Heart left ventricle (tissue), 16 donors: ENCODE data around the gene KHK. TPM values are rescaled to one million over a fixed set of nuclear protein-coding genes. Genes with fewer than 3 reads are reported as not detected.

Experiments
- ATAC-seq, 4 donors: fragments of 200-7000 bp; cut with Tn5 transposase; one replicate each; pipeline ENCODE4 v1.9.1; 2020 to 2022; ENCODE audit warnings: moderate library complexity in 4 of 4, mild to moderate bottlenecking in 3 of 4, moderate number of reproducible peaks in 1 of 4
- DNase-seq, 5 donors: peaks; one replicate each; pipeline ENCODE4 v3.0.0-alpha.2; 2020
- H3K27ac ChIP-seq, 12 donors: fragments of 200-600 bp; sonication (generic) in 4 of 12; one replicate each; pipeline versions ENCODE4 v1.5.0 to v1.8.0; 2016 to 2022; ENCODE audit warnings: mild to moderate bottlenecking in 2 of 12
- H3K27me3 ChIP-seq, 9 donors: fragments of 200-600 bp; sonication (generic) in 2 of 9; one replicate each; pipeline versions ENCODE4 v1.5.1 to v1.8.0; 2016 to 2022; ENCODE audit warnings: mild to moderate bottlenecking in 3 of 9
- H3K36me3 ChIP-seq, 9 donors: fragments of 200-600 bp; sonication (generic) in 2 of 9; one replicate each; pipeline versions ENCODE4 v1.5.0 to v1.8.0; 2018 to 2022; ENCODE audit warnings: mild to moderate bottlenecking in 2 of 9
- H3K4me1 ChIP-seq, 12 donors: fragments of 200-600 bp; sonication (generic) in 4 of 12; one replicate each; pipeline versions ENCODE4 v1.5.0 to v1.8.0; 2016 to 2022; ENCODE audit warnings: mild to moderate bottlenecking in 3 of 12
- H3K4me3 ChIP-seq, 12 donors: fragments of 200-600 bp; sonication (generic) in 4 of 12; one replicate each; pipeline versions ENCODE4 v1.5.0 to v1.8.0; 2017 to 2022; ENCODE audit warnings: mild to moderate bottlenecking in 9 of 12, moderate library complexity in 4 of 12
- H3K9me3 ChIP-seq, 12 donors: fragments of 200-600 bp; sonication (generic) in 4 of 12; one replicate each; pipeline versions ENCODE4 v1.5.0 to v1.8.0; 2016 to 2022; ENCODE audit warnings: mild to moderate bottlenecking in 1 of 12
- CTCF ChIP-seq, 12 donors: fragments of 200-600 bp; sonication (generic) in 4 of 12; IDR thresholded peaks; one replicate each; pipeline versions ENCODE4 v1.5.0 to v1.8.0; 2018 to 2022; ENCODE audit warnings: antibody characterized with exemption in 12 of 12, mild to moderate bottlenecking in 5 of 12
- POLR2A ChIP-seq, 2 donors: fragments of 450-650 bp; IDR thresholded peaks; one replicate each; pipeline ENCODE4 v1.6.1; 2017; ENCODE audit warnings: antibody characterized with exemption in 2 of 2, mild to moderate bottlenecking in 2 of 2, moderate library complexity in 2 of 2
- WGBS, 4 donors: extraction: QIAGEN DNeasy Blood & Tissue Kit in 2 of 4; methylation state at CpG; one replicate each; pipeline versions ENCODE4 v1.1.5 to v1.1.7; 2013 to 2018; 5-methylcytosine and 5-hydroxymethylcytosine counted together
- intact Hi-C, 10 donors: fragments of 100-400 bp; cut with DNase I; formaldehyde crosslinking; loops; one replicate each; pipeline versions ENCODE4 v1.11.1 to v1.14.2; 2022
- polyA plus RNA-seq, 2 donors: library from polyadenylated mRNA; stranded (reverse); fragments of 200-250 nt; gene quantifications; one replicate each; pipeline ENCODE4 v1.2.3, GENCODE V29; 2013
- total RNA-seq, 9 donors: library from RNA; depleted of rRNA in 2 of 9; stranded (reverse); fragments of >200 nt in 2 of 9; fragmentation: NEBNext Ultra II Directional in 3 of 9; extraction: Animal tissue kit (Norgen Biotek cat#: 25700) in 3 of 9; gene quantifications; one replicate each; pipeline versions ENCODE4 v1.1.0 to v1.2.4, GENCODE V29; 2016 to 2023
- donor health status: ischemic (EF 13 %, LVEDD 7.1; RV severe dilation, severe dysfunction).
- donor health status: healthy with polysubstance abuse.
- donor health status: DM: no; HTN: yes; CAD: no.
- donor health status: DM: no; HTN: no; CAD: no.
- donor health status: ischemic (EF 25% LVEDD 6.9; RV normal size, moderate dysfunction).
- donor health status: ischemic (EF 25% LVEDD 5.7; RV mildly dilated, moderate dysfunction).
- donor health status: healthy.
- donor health status: DM: yes; HTN: yes; CAD: no.
- donor health status: ischemic (EF 35%, LVEDD 5.7; RV mildly dilated, moderate dysfunction).
- donor health status: nonischemic (EF 11% LVEDD 7.7; RV severe dilation, severe dysfunction).
- donor health status: DM: yes; HTN: yes; CAD: no.
- donor health status: PGD.
- donor health status: ischemic (EF 29% LVEDD 5.4; RV normal size, mild dysfunction).
- donor health status: nonischemic (EF 23%, LVEDD 6.1; RV moderate dilation, normal function).

The KHK gene
- total and polyA plus RNA-seq, 11 donors = 0.89 to 3.9 (median 1.8) TPM

GRCh38 chr2:27078267-27079194 lies 8.0 kb upstream of the KHK start, which contains the start of gene EMILIN1:
TSS of gene EMILIN1 (plus strand) at chr2:27078615. CDS start at chr2:27079066, 451 bp downstream.
- intact Hi-C loops = no loop called here
- WGBS, 4 donors = 44 to 49% (median 48%) methylated on average over 32 to 41 of the region's 41 CpGs
- H3K4me3 ChIP-seq = peak within 1 kb of the TSS; percentile 41 to 74 (median 54)
- peaks cover 0 to 3% (median 0%) of the 10 kb centered on the region in 9 donors for H3K36me3 ChIP-seq
- H3K9me3 ChIP-seq = no peaks in the 10 kb centered on the region
- peak within 1 kb of the TSS; percentile 69 to 97 (median 86) for H3K27ac ChIP-seq
- peak; percentile 86 to 92 (median 88) for DNase-seq
- TF ChIP-seq POLR2A (IDR thresholded peaks at IDR 0.05) (peak in 1 of 2 donors; percentile 54), CTCF (IDR thresholded peaks at IDR 0.05) (no peak)
- H3K27me3 ChIP-seq = no peaks in the 10 kb centered on the region
- peaks cover 0 to 72% (median 39%) of the 10 kb centered on the region in 12 donors for H3K4me1 ChIP-seq
- ATAC-seq = peak; percentile 53 to 70 (median 61)

DNA sequence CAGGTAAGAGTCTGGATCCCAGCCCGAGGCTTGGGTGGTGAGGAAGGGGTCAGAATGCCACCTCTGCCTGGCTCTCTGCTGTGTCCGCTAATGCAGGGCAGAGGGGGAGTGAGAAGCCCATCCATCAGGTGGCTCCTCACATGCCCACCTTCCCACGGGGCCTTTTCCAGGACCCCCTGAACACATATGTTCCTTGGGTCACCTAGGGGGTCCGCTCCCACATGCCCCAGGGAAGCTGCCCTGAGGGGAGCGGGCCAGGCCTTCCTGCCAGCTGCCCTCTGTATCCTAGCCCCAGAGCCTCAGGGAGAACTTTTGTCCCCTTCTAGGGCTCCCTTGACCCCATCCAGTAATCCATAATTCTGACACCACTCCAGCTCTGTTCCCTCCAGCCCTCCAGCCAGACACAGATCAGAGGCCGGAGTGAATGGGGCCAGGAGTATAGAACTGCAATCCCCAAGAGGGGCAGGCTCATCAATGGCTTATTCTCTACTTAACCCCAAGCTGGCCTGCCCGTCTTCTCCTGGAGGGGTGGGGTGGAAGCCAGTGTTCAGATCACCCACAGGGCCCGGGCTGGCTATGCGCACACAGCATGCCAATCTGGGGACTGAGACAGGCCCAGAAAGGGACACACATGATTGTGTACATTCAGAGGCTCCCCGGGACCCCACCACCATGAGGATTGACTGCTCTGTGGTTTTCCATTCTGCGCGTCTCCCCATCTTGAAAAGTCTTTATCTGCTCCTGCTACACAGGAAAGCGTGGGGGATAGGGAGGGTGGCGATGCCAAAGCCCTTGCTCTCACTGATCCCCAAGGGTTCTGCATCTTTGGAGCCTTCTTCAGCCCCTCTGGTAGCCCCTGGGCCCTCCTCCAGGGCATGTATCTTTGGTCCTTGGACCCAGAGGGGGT lies 7.1 kb upstream of the KHK start:
- Histone ChIP-seq H3K4me1 (peaks cover 0 to 65% (median 31%) of the 10 kb centered on the region in 12 donors), H3K27me3 (no peaks in the 10 kb centered on the region), H3K9me3 (no peaks in the 10 kb centered on the region), H3K27ac (peak overlapping the region; percentile 69 to 97 (median 86)), H3K36me3 (peaks cover 0 to 3% (median 0%) of the 10 kb centered on the region in 9 donors), H3K4me3 (peak overlapping the region; percentile 41 to 74 (median 54))
- ATAC-seq (no peak), DNase-seq (peak in 1 of 5 donors; percentile 37)
- TF ChIP-seq POLR2A (IDR thresholded peaks at IDR 0.05) = no peak
- no peak for TF ChIP-seq CTCF (IDR thresholded peaks at IDR 0.05)
- intact Hi-C loops = loop anchor here in 7 of 10 donors (2.0 to 10.0 kb wide), 4 partner anchors 29 to 117 kb away; partner anchors contain the start of genes TMEM214 (in 6 of the 7) and AGBL5 (in 2 of the 7)
- 60 to 81% (median 69%) methylated on average over 10 to 14 of the region's 14 CpGs for WGBS, 4 donors

DNA sequence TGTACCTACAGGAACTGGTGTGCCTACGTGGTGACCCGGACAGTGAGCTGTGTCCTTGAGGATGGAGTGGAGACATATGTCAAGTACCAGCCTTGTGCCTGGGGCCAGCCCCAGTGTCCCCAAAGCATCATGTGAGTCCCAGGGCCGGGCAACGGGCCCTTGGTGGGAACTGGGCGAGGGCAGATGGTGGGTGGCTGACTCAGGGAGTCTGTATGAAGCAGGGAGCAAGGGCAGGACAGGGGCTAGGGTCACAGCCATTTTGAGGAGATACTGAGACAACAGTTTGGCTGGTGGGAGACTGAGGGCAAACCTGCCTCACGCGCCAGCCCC lies 6.5 kb upstream of the KHK start:
- peaks cover 0 to 65% (median 27%) of the 10 kb centered on the region in 12 donors for H3K4me1 ChIP-seq
- peak overlapping the region in 11 of 12 donors; percentile 61 to 97 (median 87) for H3K27ac ChIP-seq
- no peak for ATAC-seq
- H3K27me3 ChIP-seq = no peaks in the 10 kb centered on the region
- no peaks in the 10 kb centered on the region for H3K9me3 ChIP-seq
- no peak for DNase-seq
- 78 to 88% (median 83%) methylated on average over 7 of the region's 7 CpGs for WGBS, 4 donors
- TF ChIP-seq CTCF (IDR thresholded peaks at IDR 0.05) (no peak), POLR2A (IDR thresholded peaks at IDR 0.05) (no peak)
- H3K36me3 ChIP-seq = peaks cover 0 to 3% (median 0%) of the 10 kb centered on the region in 9 donors
- intact Hi-C loops = loop anchor here in 7 of 10 donors (2.0 to 10.0 kb wide), 4 partner anchors 29 to 118 kb away; partner anchors contain the start of genes TMEM214 (in 6 of the 7) and AGBL5 (in 2 of the 7)
- H3K4me3 ChIP-seq = peak overlapping the region in 11 of 12 donors; percentile 43 to 74 (median 55)
